ENCODE results near the gene CABS1. TPM values are rescaled to one million over a fixed set of nuclear protein-coding genes. Genes with fewer than 3 reads are reported as not detected.

CABS1 gene
- polyA plus RNA-seq (2012; ENCODE audit: insufficient read length, low read depth), result not detected

DNA sequence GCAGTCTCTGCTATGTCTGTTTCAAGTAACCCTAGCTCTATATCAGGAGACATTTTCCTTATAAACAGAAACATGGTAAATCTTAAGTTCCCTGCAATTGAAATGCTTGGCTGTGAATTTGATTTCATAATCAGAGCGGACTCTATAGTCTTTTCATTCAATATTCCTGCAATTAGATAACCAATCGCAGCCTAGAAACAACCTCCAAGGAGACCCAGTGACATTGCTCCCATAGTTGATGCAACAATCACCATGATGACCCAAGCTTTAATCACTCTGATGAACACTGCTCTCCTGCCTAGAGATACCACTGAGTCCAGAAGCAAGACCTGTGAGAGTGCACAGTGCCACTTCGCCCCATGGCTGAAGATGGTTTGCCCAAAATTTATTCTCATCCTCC is at the start of gene CABS1:
TSS of gene CABS1 (plus strand) at position 301 of the 400 bp plus-strand sequence. CDS start at position 360, 59 bp downstream.
- TF ChIP-seq FOXP2 (optimal IDR thresholded peaks at IDR 0.05; ENCODE audit: borderline replicate concordance, extremely low read depth, extremely low read length, insufficient read depth), result no peak
- TF ChIP-seq, protein P1, sequence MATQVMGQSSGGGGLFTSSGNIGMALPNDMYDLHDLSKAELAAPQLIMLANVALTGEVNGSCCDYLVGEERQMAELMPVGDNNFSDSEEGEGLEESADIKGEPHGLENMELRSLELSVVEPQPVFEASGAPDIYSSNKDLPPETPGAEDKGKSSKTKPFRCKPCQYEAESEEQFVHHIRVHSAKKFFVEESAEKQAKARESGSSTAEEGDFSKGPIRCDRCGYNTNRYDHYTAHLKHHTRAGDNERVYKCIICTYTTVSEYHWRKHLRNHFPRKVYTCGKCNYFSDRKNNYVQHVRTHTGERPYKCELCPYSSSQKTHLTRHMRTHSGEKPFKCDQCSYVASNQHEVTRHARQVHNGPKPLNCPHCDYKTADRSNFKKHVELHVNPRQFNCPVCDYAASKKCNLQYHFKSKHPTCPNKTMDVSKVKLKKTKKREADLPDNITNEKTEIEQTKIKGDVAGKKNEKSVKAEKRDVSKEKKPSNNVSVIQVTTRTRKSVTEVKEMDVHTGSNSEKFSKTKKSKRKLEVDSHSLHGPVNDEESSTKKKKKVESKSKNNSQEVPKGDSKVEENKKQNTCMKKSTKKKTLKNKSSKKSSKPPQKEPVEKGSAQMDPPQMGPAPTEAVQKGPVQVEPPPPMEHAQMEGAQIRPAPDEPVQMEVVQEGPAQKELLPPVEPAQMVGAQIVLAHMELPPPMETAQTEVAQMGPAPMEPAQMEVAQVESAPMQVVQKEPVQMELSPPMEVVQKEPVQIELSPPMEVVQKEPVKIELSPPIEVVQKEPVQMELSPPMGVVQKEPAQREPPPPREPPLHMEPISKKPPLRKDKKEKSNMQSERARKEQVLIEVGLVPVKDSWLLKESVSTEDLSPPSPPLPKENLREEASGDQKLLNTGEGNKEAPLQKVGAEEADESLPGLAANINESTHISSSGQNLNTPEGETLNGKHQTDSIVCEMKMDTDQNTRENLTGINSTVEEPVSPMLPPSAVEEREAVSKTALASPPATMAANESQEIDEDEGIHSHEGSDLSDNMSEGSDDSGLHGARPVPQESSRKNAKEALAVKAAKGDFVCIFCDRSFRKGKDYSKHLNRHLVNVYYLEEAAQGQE (IDR thresholded peaks at IDR 0.05; ENCODE audit: insufficient read depth in 1 of 2, low read depth in 2 of 2, low read length in 2 of 2), result no peak
- no peak for TF ChIP-seq TAF1 (IDR thresholded peaks at IDR 0.05; ENCODE audit: borderline replicate concordance, insufficient read depth, low read length)
- no peak for TF ChIP-seq POLR2AphosphoS5 (IDR thresholded peaks at IDR 0.05; ENCODE audit: low read depth, low read length)
- TF ChIP-seq SIN3A (IDR thresholded peaks at IDR 0.05; ENCODE audit: borderline replicate concordance, insufficient read depth, low read length), result no peak

DNA sequence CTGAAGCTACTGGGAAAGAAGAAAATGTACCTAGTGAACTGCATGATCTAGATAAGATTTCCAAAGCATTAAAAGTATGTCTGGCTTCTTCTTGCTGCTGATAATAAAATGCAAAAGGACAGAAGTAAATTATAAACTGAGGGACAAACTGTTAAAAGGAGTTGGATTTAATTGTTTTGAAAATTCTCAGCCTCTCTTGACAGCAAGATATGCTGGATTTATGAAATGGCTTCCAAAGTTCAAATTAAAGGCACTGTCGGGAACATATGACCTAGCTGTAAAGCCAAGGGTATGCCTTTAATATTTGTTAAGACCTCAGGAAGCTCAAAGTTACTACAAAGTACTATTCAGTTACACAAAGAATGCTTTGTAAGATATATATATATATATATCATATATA is 46.1 kb upstream of the CABS1 start:
- TF ChIP-seq TAF1 (IDR thresholded peaks at IDR 0.05; ENCODE audit: borderline replicate concordance, insufficient read depth, low read length) (no peak), SIN3A (IDR thresholded peaks at IDR 0.05; ENCODE audit: borderline replicate concordance, insufficient read depth, low read length) (no peak), POLR2AphosphoS5 (IDR thresholded peaks at IDR 0.05; ENCODE audit: low read depth, low read length) (no peak), FOXP2 (optimal IDR thresholded peaks at IDR 0.05; ENCODE audit: borderline replicate concordance, extremely low read depth, extremely low read length, insufficient read depth) (no peak)
- TF ChIP-seq, protein P1 (IDR thresholded peaks at IDR 0.05; ENCODE audit: insufficient read depth in 1 of 2, low read depth in 2 of 2, low read length in 2 of 2), result no peak

- TF ChIP-seq, protein P1 (IDR thresholded peaks at IDR 0.05; ENCODE audit: insufficient read depth in 1 of 2, low read depth in 2 of 2, low read length in 2 of 2), result no peak
- TF ChIP-seq TAF1 (IDR thresholded peaks at IDR 0.05; ENCODE audit: borderline replicate concordance, insufficient read depth, low read length) (no peak), POLR2AphosphoS5 (IDR thresholded peaks at IDR 0.05; ENCODE audit: low read depth, low read length) (no peak), FOXP2 (optimal IDR thresholded peaks at IDR 0.05; ENCODE audit: borderline replicate concordance, extremely low read depth, extremely low read length, insufficient read depth) (no peak), SIN3A (IDR thresholded peaks at IDR 0.05; ENCODE audit: borderline replicate concordance, insufficient read depth, low read length) (no peak)
These were observed 43.4 kb upstream of the CABS1 start for GRCh38 chr4:70291341-70291740.

GRCh38 chr4:70297576-70297975 is 37.2 kb upstream of the CABS1 start:
- TF ChIP-seq, protein P1 (IDR thresholded peaks at IDR 0.05; ENCODE audit: insufficient read depth in 1 of 2, low read depth in 2 of 2, low read length in 2 of 2), result no peak
- TF ChIP-seq POLR2AphosphoS5 (IDR thresholded peaks at IDR 0.05; ENCODE audit: low read depth, low read length) (no peak), SIN3A (IDR thresholded peaks at IDR 0.05; ENCODE audit: borderline replicate concordance, insufficient read depth, low read length) (no peak), FOXP2 (optimal IDR thresholded peaks at IDR 0.05; ENCODE audit: borderline replicate concordance, extremely low read depth, extremely low read length, insufficient read depth) (no peak), TAF1 (IDR thresholded peaks at IDR 0.05; ENCODE audit: borderline replicate concordance, insufficient read depth, low read length) (no peak)

DNA sequence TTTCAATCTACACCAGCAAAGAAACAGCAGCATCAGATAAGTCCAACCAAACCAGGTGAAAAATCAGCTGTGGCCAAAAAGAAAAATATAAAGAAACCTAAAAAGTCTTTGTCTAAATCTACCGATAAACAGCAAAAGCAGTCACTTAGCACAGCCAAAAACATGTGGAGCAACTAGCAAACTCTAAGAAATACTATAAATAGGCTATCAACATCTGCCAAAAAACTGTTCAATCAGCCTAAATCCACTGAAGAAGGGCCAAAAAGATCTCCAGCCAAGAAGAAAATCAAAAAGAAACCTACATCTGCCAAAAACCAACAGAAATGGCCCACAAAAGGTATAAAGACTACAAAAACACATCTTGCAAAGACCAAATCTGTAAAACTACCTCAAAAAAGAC is 36.7 kb upstream of the CABS1 start:
- no peak for TF ChIP-seq FOXP2 (optimal IDR thresholded peaks at IDR 0.05; ENCODE audit: borderline replicate concordance, extremely low read depth, extremely low read length, insufficient read depth)
- TF ChIP-seq SIN3A (IDR thresholded peaks at IDR 0.05; ENCODE audit: borderline replicate concordance, insufficient read depth, low read length), result no peak
- TF ChIP-seq TAF1 (IDR thresholded peaks at IDR 0.05; ENCODE audit: borderline replicate concordance, insufficient read depth, low read length), result no peak
- no peak for TF ChIP-seq POLR2AphosphoS5 (IDR thresholded peaks at IDR 0.05; ENCODE audit: low read depth, low read length)
- TF ChIP-seq, protein P1 (IDR thresholded peaks at IDR 0.05; ENCODE audit: insufficient read depth in 1 of 2, low read depth in 2 of 2, low read length in 2 of 2), result no peak
